Activated effector memory CD4-positive, alpha-beta T cell treated with anti-CD3 and anti-CD28 coated beads, Interleukin-2, amount 50 U/mL, for 16 hours (primary cell): ENCODE results near the gene DGKZ.

Experiments
- DNase-seq: peaks from one replicate; pipeline ENCODE4 v3.0.0-alpha.2; 2020

DGKZ gene

GRCh38 chr11:46330154-46330553, 17.1 kb upstream of the DGKZ start:
- DNase-seq: no peak

DNA sequence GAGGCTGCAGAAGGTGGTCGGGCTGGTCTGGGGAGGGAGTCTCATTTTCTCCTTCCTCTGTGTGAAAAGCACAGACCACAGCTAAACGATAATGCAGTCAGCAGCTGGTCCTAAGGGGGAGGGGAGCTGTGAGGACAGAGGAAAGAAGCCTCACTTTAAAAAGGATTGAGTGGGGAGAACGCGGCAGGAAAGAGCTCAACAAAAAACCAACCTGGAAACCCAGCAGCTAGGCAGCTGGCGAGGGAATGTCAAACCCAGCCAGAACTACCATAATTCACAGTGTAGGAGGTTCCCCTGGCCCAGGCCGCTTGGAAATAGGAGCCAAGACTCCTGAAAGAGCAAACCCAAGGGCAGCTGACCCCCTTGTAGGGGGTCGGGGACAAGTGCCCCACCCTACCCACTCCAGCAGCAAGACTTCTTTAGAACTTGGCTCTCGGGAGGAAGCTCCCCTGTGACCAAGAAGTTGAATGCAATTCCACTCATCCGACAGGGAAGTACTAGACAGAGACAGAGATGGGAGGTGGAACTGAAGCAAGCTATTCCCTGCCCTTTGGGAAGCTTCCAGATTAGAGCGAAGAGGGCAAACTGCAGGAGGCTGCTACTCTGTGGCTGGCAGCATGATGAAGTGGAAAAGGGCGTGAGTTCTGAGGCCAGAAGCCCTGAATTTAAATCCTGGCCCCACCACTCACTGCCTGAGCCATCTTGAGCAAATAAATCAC, 16.5 kb upstream of the DGKZ start:
- DNase-seq: no peak

GRCh38 chr11:46331282-46331984, 15.8 kb upstream of the DGKZ start:
- DNase-seq: peak; percentile 80

- DNase-seq: no peak
Observed at GRCh38 chr11:46332093-46332567, 15.1 kb upstream of the DGKZ start.

DNA sequence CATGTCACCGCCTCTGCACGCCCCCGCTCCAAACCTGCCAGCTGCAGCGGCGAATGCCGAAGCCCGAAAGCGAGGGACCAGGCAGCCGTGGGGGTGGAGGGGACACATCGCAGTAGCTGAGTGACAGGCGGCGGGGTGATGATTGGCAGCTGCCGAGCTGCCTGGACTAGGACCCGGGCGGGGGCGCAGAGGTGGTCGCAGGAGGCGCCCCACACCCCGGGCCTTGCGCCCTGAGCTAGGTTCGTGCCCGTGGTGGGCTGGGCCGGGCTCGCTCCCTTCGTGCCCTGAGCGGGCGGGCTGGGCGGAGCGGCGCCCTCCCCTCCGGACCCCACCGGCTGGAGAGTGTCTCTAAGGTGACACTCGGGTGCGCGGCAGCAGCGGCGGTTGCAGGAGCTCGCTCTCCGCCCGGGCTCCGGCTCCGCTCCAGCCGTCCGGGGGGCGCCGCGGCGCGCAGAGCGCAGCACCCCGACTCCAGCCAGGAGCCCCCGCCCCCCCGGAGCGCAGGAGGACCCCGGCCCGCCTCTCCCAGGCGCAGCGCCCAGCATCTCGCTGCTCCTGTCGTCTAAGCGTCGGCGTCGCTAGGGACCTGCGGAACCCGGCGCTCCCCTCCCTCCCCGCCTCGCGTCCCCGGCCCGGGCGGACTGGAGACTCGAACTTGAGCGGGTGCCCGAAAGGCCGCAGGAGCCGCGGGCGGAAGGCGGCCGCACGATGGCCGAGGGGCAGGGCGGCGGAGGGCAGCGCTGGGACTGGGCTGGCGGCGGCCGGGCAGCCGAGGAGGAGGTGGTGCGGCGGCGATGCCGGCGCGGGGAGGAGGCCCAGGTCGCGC, 14.5 kb upstream of the DGKZ start:
- DNase-seq: peak; percentile 86

GRCh38 chr11:46333394-46333947, 13.8 kb upstream of the DGKZ start:
- peak; percentile 73 for DNase-seq

- no peak for DNase-seq
Observed at GRCh38 chr11:46334211-46334610, 13.1 kb upstream of the DGKZ start.

DNA sequence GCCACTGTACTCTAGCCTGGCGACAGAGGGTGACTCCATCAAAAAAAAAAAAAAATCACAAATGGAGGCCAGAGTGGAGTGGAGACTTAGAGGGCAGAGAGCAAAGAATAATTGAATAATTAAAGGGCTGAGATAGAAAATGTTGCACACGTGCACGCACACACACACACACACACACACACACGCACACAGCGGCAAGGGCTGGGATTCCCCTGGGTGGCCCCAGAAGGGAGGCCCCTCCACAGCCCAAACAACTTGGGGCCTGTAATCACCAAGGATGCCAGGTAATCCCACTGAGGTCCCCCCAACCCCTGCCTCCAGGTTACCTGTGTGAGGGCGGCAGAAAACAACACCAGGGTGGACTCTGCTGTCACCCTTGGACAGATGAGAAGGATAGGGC, 12.0 kb upstream of the DGKZ start:
- no peak for DNase-seq

- no peak for DNase-seq
Observed at GRCh38 chr11:46335890-46336562, 11.2 kb upstream of the DGKZ start.

DNA sequence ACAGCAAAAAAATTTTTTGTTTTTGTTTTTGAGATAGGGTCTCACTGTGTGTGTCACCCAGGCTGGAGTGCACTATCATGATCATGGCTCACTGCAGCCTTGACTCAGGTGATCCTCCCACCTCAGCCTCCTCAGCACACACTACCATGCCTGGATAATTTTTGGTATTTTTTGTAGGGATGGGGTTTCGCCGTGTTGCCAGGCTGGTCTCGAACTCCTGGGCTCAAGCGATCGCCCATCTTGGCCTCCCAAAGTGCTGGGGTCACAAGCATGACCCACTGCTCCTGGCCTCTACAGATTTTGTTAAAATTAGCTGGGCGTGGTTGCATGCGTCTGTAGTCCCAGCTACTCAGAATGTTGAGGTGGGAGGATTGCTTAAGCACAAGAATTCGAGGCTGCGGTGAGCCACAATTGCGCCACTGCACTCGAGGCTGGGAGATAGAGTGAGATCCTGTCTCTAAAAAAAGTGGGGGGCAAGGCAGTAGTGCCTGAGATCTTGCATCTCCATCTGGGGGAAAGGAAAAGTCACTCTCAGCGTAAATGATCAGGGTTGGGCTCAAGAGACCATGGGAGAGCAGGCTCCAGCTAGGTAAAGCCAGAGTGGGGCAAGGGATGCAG, 10.6 kb upstream of the DGKZ start:
- DNase-seq: no peak

DNA sequence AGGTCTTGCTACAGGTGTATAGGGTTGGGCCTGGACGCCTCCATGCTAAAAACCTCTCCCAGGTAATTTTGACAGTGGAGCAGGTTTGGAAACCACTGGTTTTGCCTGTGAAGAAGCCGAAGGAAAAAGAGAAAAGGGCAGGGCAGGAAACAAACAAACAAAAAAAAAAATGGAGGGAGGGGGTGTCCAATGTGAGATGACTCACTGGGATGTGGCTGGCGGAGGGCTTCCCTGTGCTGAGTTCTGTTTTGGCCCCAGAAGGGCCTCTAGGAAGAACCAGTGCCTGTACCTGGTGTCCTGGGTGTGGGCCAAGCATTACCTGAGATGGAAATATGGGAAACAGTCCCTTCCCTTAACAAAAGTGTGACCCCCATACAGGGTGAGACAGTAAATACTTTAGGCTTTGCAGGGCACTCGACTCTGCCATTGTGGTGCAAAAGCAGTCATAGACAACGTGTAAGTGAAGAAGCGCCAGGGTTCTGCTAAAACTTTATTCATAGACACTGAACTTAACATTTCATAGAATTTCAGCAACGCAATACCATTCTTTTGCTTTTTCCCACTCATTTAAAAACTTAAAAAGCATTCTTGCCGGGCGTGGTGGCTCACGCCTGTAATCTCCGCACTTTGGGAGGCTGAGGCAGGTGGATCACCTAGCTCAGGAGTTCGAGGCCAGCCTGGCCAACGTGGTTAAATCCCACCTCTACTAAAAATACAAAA, 9.5 kb upstream of the DGKZ start:
- no peak for DNase-seq

GRCh38 chr11:46338636-46338987, 8.7 kb upstream of the DGKZ start:
- no peak for DNase-seq

- no peak for DNase-seq
Observed at GRCh38 chr11:46338988-46339666, 8.1 kb upstream of the DGKZ start.

- DNase-seq: no peak
Observed at GRCh38 chr11:46339816-46340215, 7.4 kb upstream of the DGKZ start.

DNA sequence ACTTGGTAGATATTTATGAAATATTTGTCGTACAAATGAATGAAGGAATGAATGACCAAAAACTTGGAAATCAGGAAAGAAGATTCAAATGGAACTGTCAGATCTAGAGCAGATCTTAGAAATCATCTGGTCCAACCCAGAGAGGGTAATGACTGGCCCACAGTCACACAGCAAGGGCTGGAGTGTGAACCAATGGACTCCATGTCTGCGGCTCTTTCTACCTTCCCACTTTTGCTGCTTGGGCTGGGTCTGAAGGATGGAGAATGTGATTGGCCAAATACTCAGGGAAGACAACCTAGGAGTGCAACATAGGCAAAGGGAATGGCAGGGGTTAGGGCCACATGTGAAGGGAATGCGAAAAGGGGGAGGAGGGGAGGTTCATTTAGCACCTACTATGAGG, 5.8 kb upstream of the DGKZ start:
- no peak for DNase-seq

DNA sequence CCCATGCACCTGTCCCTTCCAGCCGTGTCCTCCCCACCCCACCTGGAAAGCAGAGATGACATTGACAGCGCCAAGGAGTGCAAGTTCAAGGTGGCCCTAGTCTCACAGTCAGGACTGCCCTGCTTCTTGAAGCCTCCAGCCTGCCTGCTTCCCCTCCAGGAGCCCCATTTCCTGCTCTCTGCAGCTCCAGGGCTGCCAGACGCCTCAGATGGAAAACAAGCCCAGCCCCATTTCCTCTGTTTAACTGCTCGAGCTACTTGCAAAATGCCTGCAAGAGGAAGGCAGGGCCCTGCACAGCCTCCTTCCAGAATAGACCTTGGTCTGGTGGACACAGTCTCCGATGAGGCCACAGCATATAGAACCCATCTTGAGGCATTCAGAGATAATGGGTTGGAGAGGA, 5.0 kb upstream of the DGKZ start:
- peak; percentile 73 for DNase-seq

DNA sequence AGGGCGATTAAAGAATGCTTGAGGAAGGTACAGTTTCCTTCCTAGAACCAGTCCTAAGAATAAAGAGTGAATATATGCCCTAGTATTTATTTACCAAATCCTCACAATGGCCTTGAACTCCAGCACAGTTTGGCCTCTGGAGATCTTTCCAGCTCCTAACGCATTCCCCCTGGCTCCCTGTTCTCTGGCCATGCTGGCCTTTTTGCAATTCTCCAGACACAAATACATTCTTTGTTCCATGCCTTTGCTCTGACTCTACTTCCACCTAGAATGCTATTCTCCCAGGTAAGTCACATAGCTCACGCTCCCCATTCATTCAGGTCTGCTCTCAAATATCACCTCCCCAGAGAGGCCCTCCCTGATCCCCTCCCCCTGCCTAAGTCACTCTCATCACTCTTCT, 3.7 kb upstream of the DGKZ start:
- DNase-seq: no peak

- DNase-seq: no peak
Observed at GRCh38 chr11:46345131-46345597, 2.1 kb upstream of the DGKZ start.

- peak; percentile 77 for DNase-seq
Observed at GRCh38 chr11:46345881-46346484, 1.3 kb upstream of the DGKZ start.

DNA sequence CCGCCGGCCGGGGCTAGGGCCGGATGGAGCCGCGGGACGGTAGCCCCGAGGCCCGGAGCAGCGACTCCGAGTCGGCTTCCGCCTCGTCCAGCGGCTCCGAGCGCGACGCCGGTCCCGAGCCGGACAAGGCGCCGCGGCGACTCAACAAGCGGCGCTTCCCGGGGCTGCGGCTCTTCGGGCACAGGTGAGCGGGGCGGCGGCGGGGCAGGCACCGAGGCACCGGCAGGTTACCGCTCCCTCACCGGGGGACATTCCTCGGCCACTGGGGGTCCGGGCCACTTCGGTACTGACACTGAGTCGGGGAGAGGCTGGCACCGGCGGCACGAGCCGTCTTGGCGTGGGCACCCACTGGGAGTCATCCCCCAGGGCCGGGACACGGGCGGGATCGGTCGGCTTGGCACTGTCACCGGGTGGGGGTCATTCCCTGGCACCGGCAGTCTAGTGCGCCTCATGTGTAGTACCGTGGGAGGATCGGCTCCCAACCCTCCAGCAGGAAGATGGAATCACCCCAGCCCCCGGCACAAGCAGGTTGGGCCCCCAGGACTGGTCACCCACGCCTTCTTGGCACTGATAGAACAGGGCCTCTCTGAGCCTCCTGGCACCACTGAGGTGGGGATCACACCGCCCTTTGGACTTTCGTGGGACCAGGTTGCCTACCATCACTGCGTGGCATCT, 511 bp downstream of the DGKZ start:
- DNase-seq: peak; percentile 79
